Right renal pelvis (tissue), 4 donors: ENCODE data around the gene TMEM200A. TPM values are rescaled to one million over a fixed set of nuclear protein-coding genes. Genes with fewer than 3 reads are reported as not detected.

ENCODE experiments used
- DNase-seq, 4 donors: peaks; one replicate each; pipeline ENCODE4 v3.0.0-alpha.2; 2013; ENCODE audit warnings: low read depth in 4 of 4, low spot score in 3 of 4, missing footprints in 1 of 4
- polyA plus RNA-seq, 4 donors: library from polyadenylated mRNA; unstranded; fragments of 120-200 nt; gene quantifications; one replicate each; pipeline ENCODE4 v1.2.1, GENCODE V29; 2013; ENCODE audit not compliant: insufficient read length in 4 of 4

TMEM200A gene
- polyA plus RNA-seq, 4 donors: 24.3 to 32.6 (median 28.7) TPM

DNA sequence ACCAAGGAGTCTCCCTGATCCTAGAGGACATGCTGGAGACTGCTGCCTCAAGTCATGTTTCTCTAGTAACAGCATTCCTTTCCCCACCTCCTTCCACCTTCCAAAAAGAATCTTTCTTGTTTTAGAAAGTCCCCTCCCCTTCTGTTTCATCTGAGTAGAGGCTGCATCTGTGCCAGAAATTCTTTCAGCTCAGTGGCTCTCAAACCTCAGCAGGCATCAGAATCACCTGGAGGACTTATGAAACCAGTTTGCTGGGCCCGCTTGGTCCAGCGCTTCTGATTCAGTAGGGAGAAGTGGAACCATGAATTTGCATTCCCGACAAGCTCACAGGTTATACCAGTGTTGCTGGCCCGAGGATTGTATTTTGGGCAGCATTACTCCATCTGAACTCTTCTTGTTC is 55.1 kb downstream of the TMEM200A start:
- no peak for DNase-seq

- DNase-seq: no peak
Observed at GRCh38 chr6:130421585-130421984, 55.8 kb downstream of the TMEM200A start.

- DNase-seq: no peak
Observed at GRCh38 chr6:130423044-130423443, 57.2 kb downstream of the TMEM200A start.

- DNase-seq: no peak
Observed at GRCh38 chr6:130424710-130425109, 58.9 kb downstream of the TMEM200A start.

- DNase-seq: no peak
Observed at GRCh38 chr6:130425537-130425936, 59.7 kb downstream of the TMEM200A start.

GRCh38 chr6:130426066-130426721 is 60.4 kb downstream of the TMEM200A start:
- no peak for DNase-seq

DNA sequence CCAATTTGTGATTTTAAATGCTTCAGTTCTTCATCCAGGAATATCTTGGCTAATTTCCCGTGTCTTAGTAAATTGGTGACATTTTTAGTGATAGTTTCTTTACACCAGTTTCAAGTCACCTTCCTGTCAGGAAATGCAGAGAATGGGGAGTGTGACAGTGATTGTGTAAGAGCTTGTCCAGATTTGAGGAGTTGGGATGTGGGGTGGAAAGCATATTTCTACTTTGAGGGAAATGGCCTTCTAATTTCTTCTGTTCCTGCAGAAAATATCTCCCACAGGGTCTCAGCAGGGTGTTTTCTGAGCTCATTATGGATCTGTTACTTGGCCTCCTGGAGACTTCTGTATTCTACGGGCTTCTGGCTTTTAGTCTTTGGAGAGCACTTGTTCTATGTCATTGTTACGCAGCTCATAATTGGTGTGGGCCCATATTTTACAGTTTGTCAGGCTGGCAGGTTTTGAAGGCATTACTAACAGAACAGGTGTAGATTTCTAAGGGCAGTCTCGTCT is 65.6 kb downstream of the TMEM200A start:
- DNase-seq: no peak

GRCh38 chr6:130432838-130433237 is 67.0 kb downstream of the TMEM200A start:
- DNase-seq: no peak

- DNase-seq: no peak
Observed at GRCh38 chr6:130434174-130434873, 68.5 kb downstream of the TMEM200A start.

GRCh38 chr6:130435181-130435580 is 69.4 kb downstream of the TMEM200A start:
- DNase-seq: no peak

DNA sequence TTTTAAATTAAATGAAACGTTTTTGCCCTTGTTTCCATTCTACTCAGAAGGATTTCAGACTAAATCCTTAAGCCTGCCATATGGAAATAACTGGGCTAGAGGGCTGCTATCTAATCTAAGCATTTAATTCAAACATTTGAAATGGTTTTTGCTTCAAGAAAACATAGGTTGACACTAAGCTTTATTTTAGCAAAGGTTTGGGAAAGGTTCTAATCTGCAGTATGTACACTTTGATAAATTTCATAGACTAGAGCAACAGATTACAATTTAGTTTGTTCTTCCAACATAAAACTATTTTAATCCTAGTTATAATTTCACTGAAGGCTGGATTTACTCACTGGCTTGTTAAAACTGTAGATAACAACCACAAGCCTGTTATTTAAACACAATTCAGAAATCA is 72.1 kb downstream of the TMEM200A start:
- no peak for DNase-seq

DNA sequence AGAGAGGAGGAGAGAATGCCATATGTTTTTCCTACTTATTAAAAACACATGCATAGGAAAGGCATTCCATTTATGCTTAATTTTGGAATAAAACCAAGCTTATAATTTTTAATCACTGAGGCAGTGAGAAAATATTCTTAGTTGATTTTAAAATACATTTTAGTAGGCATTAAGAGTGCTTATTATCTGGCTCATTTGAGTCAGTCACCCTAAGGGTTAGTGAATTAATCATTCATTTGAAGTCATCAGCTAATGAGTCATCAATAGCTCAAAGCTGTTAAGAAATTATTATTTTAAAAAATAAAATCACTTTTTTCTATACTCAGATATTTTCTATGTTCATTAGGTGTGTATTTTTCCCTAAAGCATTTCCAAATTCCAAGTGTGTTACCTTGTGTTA is 81.6 kb downstream of the TMEM200A start:
- no peak for DNase-seq

DNA sequence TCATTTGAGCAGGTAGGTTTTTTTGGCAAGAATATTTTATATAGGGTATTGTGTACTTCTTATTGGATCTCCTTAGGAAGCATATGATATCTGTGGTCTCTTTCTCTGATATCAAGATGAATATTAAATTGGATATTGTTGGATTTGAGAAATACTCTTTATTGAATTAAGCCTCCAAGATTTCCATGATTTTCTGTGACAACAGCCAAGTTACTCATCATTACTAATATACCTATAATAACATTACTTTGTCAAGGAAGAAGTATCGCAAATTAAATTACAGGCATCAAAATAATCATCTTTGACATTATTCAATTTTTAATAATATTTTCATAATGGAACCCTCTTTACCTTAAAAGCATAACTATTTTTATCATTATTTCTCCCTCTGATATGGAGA is 86.5 kb downstream of the TMEM200A start:
- DNase-seq: no peak

DNA sequence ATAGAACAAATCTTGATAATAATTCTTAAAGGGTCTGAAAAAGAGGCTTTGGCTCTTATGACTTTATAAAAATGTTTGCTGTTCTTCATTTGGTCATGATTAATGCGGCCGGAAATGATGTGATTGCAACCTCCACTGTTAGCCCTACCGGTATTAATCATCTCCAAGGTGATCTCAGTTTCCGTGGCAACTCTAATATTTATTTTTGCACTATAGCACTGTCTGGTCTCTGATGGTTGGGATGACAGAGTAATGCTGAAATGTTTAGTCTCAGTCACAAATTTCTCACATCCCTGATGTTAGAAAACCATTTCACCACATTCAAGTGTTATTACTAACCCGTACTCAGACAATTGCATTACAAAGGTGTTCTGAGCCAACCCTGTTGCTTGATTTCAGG is 87.4 kb downstream of the TMEM200A start:
- DNase-seq: no peak

DNA sequence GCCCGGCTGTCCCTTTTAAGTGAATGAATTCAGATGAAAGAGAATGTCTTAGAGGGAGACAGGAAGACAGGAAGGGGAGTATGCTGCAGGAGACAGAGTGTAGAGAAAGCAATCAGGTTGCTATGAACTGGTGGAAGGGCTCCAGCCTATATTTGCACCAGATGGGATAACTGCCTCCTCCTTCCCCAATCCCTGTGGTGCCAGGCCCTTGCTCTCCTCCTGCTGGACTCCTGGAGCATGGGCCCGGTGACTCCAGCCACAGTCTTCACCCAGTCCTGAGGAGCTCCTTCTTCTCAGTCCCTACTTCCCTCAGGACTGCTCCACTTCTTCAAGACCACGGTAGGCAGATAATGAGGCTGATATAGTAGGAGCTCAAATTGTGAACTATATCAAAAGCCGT is 91.8 kb downstream of the TMEM200A start:
- DNase-seq: no peak

DNA sequence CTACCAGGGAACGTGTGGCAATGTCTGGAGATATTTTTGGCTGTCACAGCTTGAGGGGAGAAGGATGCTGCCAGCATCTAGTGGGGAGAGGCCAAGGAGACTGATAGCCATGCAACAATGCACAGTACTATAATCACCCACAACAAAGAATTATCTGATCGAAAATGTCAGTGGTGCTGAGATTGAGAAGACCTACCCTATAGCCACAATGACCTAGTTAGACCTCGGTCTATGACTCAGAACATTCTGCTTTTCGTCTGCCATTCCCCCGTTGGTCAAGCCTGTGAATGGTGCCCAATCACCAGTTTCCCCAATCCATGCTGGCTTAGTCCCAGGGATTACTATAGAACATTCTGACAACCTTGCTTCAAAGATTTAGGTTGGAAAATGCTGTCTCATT is 93.5 kb downstream of the TMEM200A start:
- no peak for DNase-seq

DNA sequence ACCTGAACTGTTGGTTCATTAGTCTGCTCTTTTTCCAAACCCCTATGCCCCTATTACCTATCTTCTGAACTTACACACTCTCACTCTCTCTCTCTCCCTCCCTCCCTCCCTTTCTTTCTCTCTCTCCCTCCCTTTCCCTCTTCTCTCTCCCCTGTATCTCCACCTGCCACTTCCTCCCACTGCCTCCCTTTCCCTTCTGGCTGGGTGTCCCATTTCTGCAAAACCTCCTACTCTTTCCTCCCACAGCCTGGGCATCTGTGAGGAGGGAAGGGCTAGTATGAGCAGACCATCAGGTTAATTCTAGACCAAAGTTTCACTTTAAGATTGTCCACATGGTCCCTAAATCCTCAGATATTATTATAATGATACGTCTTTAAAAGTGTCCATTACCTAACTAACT is 95.1 kb downstream of the TMEM200A start:
- no peak for DNase-seq

DNA sequence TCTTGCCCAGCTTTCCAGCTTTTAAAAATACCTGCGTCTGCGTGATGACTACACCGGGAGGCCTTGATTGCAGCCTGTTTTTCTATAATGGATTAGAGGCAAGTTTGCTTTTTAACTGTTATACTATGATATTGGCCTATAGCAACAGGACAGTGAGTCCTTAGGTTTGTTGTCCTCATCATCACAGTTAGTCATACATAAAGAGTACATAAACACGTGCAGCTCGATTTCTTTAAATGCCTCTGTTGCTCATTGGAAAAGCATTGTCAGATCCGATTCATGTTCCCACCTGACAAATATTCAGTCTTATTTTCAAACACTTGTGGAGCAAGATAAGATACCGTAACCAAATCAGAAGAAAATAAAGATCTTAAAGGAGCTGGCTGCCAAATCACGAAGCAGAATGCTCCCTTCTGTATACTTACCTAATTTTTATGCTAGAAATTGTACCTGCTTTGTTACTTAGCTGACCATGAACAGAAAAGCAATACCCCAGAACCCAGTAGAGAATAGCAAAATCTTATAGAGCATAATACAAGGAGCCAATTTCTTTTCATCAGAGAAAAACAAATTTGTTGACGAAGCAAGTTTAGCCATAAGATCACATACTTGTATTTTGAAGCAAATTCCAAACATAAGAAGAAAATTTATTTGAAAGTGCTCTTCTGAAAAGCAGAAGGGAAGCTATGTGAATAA is 100.4 kb downstream of the TMEM200A start:
- no peak for DNase-seq

DNA sequence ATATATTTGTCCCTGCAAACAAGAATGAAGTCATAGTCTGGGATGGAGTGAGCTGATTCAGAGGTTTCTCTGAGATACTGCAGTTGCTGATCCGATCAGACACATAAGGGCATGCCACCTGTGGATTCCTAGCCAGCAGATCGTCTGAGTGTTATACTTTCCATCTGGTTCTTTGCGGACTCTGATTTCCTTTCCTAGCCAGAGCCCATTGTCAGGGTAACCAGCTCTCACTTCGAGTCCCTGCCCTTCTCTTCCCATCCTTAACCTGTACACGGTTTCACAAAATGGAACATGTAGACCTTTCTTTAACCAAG is 100.9 kb downstream of the TMEM200A start:
- DNase-seq: no peak

GRCh38 chr6:130467146-130468050 is 101.6 kb downstream of the TMEM200A start:
- DNase-seq: no peak

DNA sequence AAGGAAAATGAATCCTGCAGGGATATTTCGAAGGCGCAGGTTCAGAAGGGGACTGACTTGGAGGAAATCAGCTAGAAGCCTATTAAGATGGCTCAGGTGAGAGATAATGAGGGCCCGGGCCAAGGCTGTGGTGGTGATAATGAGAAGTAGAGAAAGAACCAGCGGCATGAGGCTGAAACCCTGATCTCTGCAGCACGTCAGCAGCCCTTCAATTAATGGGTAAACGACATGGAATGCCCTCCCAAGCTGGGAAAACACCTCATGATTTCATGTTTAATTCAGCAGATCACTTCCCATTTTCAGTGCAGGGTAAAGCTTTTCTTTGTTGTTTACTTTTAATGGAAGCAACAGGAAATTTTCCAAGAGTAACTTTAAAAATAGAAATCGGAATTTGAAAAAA is 104.9 kb downstream of the TMEM200A start:
- no peak for DNase-seq
